ENCODE measurements around the gene CAP2. TPM values are rescaled to one million over a fixed set of nuclear protein-coding genes. Genes with fewer than 3 reads are reported as not detected.
"Not testable (repeated sequence)": the region's sequence is repeated elsewhere in the genome, so short reads cannot be mapped to it uniquely, and the experiment has no call there.

CAP2 gene
- total RNA-seq, 1 experiment from 2014 or later: 7.2 TPM

- TF ChIP-seq AR (CRISPR knock-in tag; IDR thresholded peaks at IDR 0.05): no peak
- no peak for TF ChIP-seq JAZF1 (CRISPR knock-in tag; IDR thresholded peaks at IDR 0.05)
- no peak for TF ChIP-seq ATF6 (CRISPR knock-in tag; IDR thresholded peaks at IDR 0.05)
- no peak for TF ChIP-seq GRHL2 (CRISPR knock-in tag; IDR thresholded peaks at IDR 0.05; ENCODE audit: insufficient replicate concordance, severe bottlenecking)
Observed at GRCh38 chr6:17585766-17586490, 192.5 kb downstream of the CAP2 start (continued).

- H3K4me3 Mint-ChIP-seq; POLR2A ChIA-PET; H3K9me3 Mint-ChIP-seq; H3K4me1 Mint-ChIP-seq; ATAC-seq; H3K27ac Mint-ChIP-seq; H3K36me3 Mint-ChIP-seq; DNase-seq (ENCODE audit: low spot score); H3K27me3 Mint-ChIP-seq (ENCODE audit: low read depth): not testable (repeated sequence)
- CTCF ChIA-PET: interaction anchor here (1.6 kb wide), 1 partner anchor 82 kb away, joined by 8 read pairs; no protein-coding TSS in a partner anchor
Observed at GRCh38 chr6:17586623-17587022, 193.2 kb downstream of the CAP2 start.

GRCh38 chr6:17588011-17588410 is 194.6 kb downstream of the CAP2 start:
- H3K4me1 Mint-ChIP-seq: no peaks in the 10 kb centered on the region
- no peak overlapping the region for H3K27ac Mint-ChIP-seq
- no peak overlapping the region for H3K4me3 Mint-ChIP-seq
- no peaks in the 10 kb centered on the region for H3K27me3 Mint-ChIP-seq (ENCODE audit: low read depth)
- ChIA-PET POLR2A (no interaction called here), CTCF (interaction anchor here (0.8 kb wide), 1 partner anchor 12 kb away, joined by 3 read pairs; the partner anchor contains the start of gene FAM8A1)
- no peak for ATAC-seq
- no peaks in the 10 kb centered on the region for H3K9me3 Mint-ChIP-seq
- no peak for DNase-seq (ENCODE audit: low spot score)
- H3K36me3 Mint-ChIP-seq: no peaks in the 10 kb centered on the region
- TF ChIP-seq PREB (CRISPR knock-in tag; IDR thresholded peaks at IDR 0.05; ENCODE audit: borderline replicate concordance) (no peak), ZNF232 (CRISPR knock-in tag; IDR thresholded peaks at IDR 0.05) (no peak), CBFB (CRISPR knock-in tag; IDR thresholded peaks at IDR 0.05; ENCODE audit: low read depth) (no peak), ZBTB21 (CRISPR knock-in tag; IDR thresholded peaks at IDR 0.05; ENCODE audit: borderline replicate concordance) (no peak), USF1 (CRISPR knock-in tag; IDR thresholded peaks at IDR 0.05) (no peak), E2F1 (CRISPR knock-in tag; IDR thresholded peaks at IDR 0.05) (no peak), JUN (CRISPR knock-in tag; IDR thresholded peaks at IDR 0.05) (no peak), ZNF317 (CRISPR knock-in tag; IDR thresholded peaks at IDR 0.05; ENCODE audit: borderline replicate concordance, low read depth) (no peak), STAT6 (CRISPR knock-in tag; conservative IDR thresholded peaks at IDR 0.05; ENCODE audit: low read depth) (no peak), RELA (CRISPR knock-in tag; IDR thresholded peaks at IDR 0.05; ENCODE audit: borderline replicate concordance) (no peak), SMAD3 (CRISPR knock-in tag; IDR thresholded peaks at IDR 0.05; ENCODE audit: borderline replicate concordance) (no peak), PRDM15 (CRISPR knock-in tag; IDR thresholded peaks at IDR 0.05) (no peak)
